ENCODE data around the gene CMSS1. TPM values are rescaled to one million over a fixed set of nuclear protein-coding genes. Genes with fewer than 3 reads are reported as not detected.

CMSS1 gene
- total RNA-seq, 1 donor from 2014 or later = 56.3 TPM

DNA sequence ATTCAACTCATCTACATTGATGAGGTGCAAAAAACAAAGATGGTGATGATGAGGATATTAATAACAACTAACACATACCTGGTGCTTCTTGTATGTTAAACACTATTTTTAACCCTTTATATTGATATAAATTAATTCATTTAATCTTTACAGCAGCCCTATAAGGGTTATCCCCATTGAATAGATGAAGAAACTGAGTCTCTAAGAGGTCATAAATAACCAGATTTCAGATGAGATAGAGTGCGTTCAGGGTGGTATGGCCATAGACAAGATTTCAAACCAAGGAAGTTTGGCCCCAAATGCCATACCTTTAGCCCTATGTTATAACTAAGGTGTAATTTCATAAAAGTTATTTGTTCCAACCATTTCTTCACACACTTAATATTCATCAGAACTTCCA is 82.6 kb downstream of the CMSS1 start:
- H3K4me3 ChIP-seq = no peak overlapping the region
- Mint-ChIP-seq H3K27ac (no peak overlapping the region), H3K27me3 (ENCODE audit: insufficient read depth, low read depth) (no peaks in the 10 kb centered on the region), H3K4me1 (peaks cover 7% of the 10 kb centered on the region), H3K36me3 (no peaks in the 10 kb centered on the region), H3K9me3 (no peaks in the 10 kb centered on the region), H3K4me3 (no peak overlapping the region)
- DNase-seq (ENCODE audit: low spot score) = no peak
- H3K27me3 ChIP-seq = no peaks in the 10 kb centered on the region
- no peak overlapping the region for H2AFZ ChIP-seq (replicated peaks)
- no peaks in the 10 kb centered on the region for H4K20me1 ChIP-seq (ENCODE audit: low read depth)
- H3K9me3 ChIP-seq (ENCODE audit: low read depth) = no peaks in the 10 kb centered on the region
- H3K79me2 ChIP-seq (ENCODE audit: low read depth) = no peaks in the 10 kb centered on the region
- no peak overlapping the region for H3K4me2 ChIP-seq
- H3K4me1 ChIP-seq = no peaks in the 10 kb centered on the region
- TF ChIP-seq EZH2 (IDR thresholded peaks at IDR 0.05) (no peak), EZH2phosphoT487 (IDR thresholded peaks at IDR 0.05) (no peak)
- TF ChIP-seq, protein P1, sequence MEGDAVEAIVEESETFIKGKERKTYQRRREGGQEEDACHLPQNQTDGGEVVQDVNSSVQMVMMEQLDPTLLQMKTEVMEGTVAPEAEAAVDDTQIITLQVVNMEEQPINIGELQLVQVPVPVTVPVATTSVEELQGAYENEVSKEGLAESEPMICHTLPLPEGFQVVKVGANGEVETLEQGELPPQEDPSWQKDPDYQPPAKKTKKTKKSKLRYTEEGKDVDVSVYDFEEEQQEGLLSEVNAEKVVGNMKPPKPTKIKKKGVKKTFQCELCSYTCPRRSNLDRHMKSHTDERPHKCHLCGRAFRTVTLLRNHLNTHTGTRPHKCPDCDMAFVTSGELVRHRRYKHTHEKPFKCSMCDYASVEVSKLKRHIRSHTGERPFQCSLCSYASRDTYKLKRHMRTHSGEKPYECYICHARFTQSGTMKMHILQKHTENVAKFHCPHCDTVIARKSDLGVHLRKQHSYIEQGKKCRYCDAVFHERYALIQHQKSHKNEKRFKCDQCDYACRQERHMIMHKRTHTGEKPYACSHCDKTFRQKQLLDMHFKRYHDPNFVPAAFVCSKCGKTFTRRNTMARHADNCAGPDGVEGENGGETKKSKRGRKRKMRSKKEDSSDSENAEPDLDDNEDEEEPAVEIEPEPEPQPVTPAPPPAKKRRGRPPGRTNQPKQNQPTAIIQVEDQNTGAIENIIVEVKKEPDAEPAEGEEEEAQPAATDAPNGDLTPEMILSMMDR (IDR thresholded peaks at IDR 0.05) = no peak
- no peak overlapping the region for H3K9ac ChIP-seq
- H3K36me3 ChIP-seq = no peaks in the 10 kb centered on the region
- H3F3A ChIP-seq (ENCODE audit: low read depth) = no peaks in the 10 kb centered on the region
- no peak overlapping the region for H3K27ac ChIP-seq

DNA sequence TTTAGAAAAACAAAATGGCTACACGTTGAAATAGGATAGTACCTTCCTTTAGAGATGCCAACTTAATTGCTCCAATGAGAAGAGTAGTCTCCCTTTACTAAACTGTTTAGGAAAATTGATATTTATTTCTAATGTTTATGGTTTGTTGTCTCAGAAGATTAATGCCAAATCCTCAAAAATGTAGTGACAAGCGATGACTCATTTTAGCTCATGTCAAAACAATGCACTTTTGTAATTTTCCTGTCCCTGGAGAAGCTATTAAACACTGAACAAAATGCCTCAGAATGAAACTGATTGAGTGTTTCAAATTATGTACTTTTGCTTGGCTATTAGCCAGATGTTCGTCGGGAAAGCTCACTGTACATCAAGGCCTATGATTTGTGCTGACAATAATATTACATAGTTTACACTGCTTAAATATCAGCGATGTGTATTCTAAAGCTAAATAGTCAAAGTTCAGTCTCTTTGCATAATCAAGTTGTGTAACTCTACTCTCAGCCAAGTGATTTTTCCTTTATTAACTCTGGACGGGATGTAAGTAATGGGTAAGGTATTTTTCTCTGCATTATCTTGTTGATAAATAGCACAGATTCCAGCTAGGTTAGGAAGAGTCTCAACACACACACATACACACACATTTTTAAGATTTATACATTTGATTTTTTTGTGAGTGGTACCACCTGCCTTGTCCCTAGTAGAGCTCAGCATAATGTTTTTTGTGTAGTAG is 83.7 kb downstream of the CMSS1 start:
- H3K27ac ChIP-seq = no peak overlapping the region
- H3K4me1 ChIP-seq = no peaks in the 10 kb centered on the region
- H3K9me3 ChIP-seq (ENCODE audit: low read depth) = no peaks in the 10 kb centered on the region
- H3K9ac ChIP-seq = no peak overlapping the region
- no peak for DNase-seq (ENCODE audit: low spot score)
- no peaks in the 10 kb centered on the region for H3K27me3 Mint-ChIP-seq (ENCODE audit: insufficient read depth, low read depth)
- H3K27ac Mint-ChIP-seq = no peak overlapping the region
- H3K79me2 ChIP-seq (ENCODE audit: low read depth) = no peaks in the 10 kb centered on the region
- H3F3A ChIP-seq (ENCODE audit: low read depth) = no peaks in the 10 kb centered on the region
- no peak overlapping the region for H2AFZ ChIP-seq (replicated peaks)
- H3K9me3 Mint-ChIP-seq = no peaks in the 10 kb centered on the region
- H3K36me3 Mint-ChIP-seq = no peaks in the 10 kb centered on the region
- H3K4me2 ChIP-seq = no peak overlapping the region
- no peaks in the 10 kb centered on the region for H3K36me3 ChIP-seq
- no peaks in the 10 kb centered on the region for H3K27me3 ChIP-seq
- H3K4me1 Mint-ChIP-seq = peaks cover under 1% of the 10 kb centered on the region
- H3K4me3 ChIP-seq = no peak overlapping the region
- no peak for TF ChIP-seq EZH2phosphoT487 (IDR thresholded peaks at IDR 0.05)
- TF ChIP-seq EZH2 (IDR thresholded peaks at IDR 0.05) = no peak
- TF ChIP-seq, protein P1 (IDR thresholded peaks at IDR 0.05) = no peak
- H4K20me1 ChIP-seq (ENCODE audit: low read depth) = no peaks in the 10 kb centered on the region
- no peak overlapping the region for H3K4me3 Mint-ChIP-seq

DNA sequence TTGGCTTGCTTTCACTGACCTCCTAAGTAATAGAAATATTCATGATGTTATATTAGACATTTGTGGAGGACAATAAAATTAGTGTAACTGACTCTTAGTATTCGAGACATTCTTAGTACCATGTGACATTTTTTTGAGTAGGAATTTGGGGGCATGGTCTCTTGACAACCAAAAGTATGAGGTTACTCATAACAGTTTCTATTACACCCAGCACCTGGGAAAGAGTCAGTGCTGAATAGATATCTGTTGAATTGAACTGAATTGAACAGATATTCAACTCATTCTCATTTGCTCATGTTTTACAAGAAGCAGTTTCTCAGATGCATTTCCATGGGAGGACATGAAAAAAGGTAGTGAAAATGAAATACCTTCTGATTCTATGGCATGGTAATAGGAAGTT is 84.4 kb downstream of the CMSS1 start:
- no peak for DNase-seq (ENCODE audit: low spot score)
- H3K4me3 ChIP-seq = no peak overlapping the region
- H4K20me1 ChIP-seq (ENCODE audit: low read depth) = no peaks in the 10 kb centered on the region
- no peaks in the 10 kb centered on the region for H3K27me3 Mint-ChIP-seq (ENCODE audit: insufficient read depth, low read depth)
- H3K27ac Mint-ChIP-seq = no peak overlapping the region
- H3K4me1 Mint-ChIP-seq = no peaks in the 10 kb centered on the region
- TF ChIP-seq EZH2 (IDR thresholded peaks at IDR 0.05) (no peak), EZH2phosphoT487 (IDR thresholded peaks at IDR 0.05) (no peak)
- TF ChIP-seq, protein P1 (IDR thresholded peaks at IDR 0.05) = no peak
- no peaks in the 10 kb centered on the region for H3F3A ChIP-seq (ENCODE audit: low read depth)
- no peaks in the 10 kb centered on the region for H3K79me2 ChIP-seq (ENCODE audit: low read depth)
- H3K4me1 ChIP-seq = no peaks in the 10 kb centered on the region
- H3K27me3 ChIP-seq = no peaks in the 10 kb centered on the region
- H3K9ac ChIP-seq = no peak overlapping the region
- no peak overlapping the region for H3K4me2 ChIP-seq
- no peak overlapping the region for H3K27ac ChIP-seq
- H2AFZ ChIP-seq (replicated peaks) = no peak overlapping the region
- no peaks in the 10 kb centered on the region for H3K9me3 Mint-ChIP-seq
- H3K36me3 Mint-ChIP-seq = no peaks in the 10 kb centered on the region
- H3K9me3 ChIP-seq (ENCODE audit: low read depth) = no peaks in the 10 kb centered on the region
- H3K4me3 Mint-ChIP-seq = no peak overlapping the region
- H3K36me3 ChIP-seq = no peaks in the 10 kb centered on the region

Data from neural progenitor cell (in vitro differentiated cells).